Measurements from ENCODE around the gene PDGFRA. TPM values are rescaled to one million over a fixed set of nuclear protein-coding genes. Genes with fewer than 3 reads are reported as not detected.
"Not testable (repeated sequence)": the region's sequence is repeated elsewhere in the genome, so short reads cannot be mapped to it uniquely, and the experiment has no call there.

Gene PDGFRA
- total RNA-seq, 1 donor from 2014 or later, result not detected

DNA sequence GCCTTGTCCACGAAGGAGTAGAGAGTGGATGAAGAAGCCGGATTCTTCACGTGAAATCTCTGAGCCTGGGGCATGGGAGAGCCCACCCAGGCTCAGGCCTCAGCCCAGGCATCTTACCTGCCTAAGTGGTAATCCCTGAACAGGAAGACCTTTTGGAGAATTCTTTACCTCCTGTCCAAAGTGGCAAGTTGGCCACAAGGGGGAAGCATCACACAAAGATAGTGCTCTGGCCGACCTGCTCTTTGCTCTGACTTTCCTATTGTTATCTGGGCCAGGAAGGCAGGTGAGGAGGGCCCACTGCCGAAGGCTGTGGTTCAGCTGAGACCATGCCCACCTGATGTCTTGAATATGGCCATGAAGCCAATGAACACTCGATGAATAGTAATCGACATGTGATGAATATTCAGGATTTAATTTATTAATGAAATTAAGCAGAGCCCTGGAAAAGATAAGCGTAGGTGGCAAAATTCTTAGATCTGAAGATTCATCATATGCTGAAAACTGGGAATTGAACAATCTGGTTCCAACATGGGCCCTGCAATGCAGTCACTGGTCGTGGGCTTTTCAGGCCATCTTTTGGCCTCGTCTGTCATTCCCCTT lies 93.8 kb downstream of the PDGFRA start:
- DNase-seq (ENCODE audit: low spot score), result peak; percentile 31
- intact Hi-C loops (cut with micrococcal nuclease), result loop anchor here (5.0 kb wide), 1 partner anchor 999 kb away; no protein-coding TSS in a partner anchor
- H3K4me1 Mint-ChIP-seq (ENCODE audit: low read depth), result peaks cover 13% of the 10 kb centered on the region
- no peak overlapping the region for H3K27ac Mint-ChIP-seq
- H3K9me3 Mint-ChIP-seq, result no peaks in the 10 kb centered on the region
- H3K36me3 Mint-ChIP-seq (ENCODE audit: low read depth), result no peaks in the 10 kb centered on the region
- H3K27me3 Mint-ChIP-seq (ENCODE audit: low read depth), result no peaks in the 10 kb centered on the region
- no peak overlapping the region for H3K4me3 Mint-ChIP-seq (ENCODE audit: low read depth)

- Mint-ChIP-seq H3K4me3 (ENCODE audit: low read depth) (no peak overlapping the region), H3K4me1 (ENCODE audit: low read depth) (no peaks in the 10 kb centered on the region), H3K27me3 (ENCODE audit: low read depth) (peaks cover 4% of the 10 kb centered on the region), H3K36me3 (ENCODE audit: low read depth) (no peaks in the 10 kb centered on the region), H3K27ac (no peak overlapping the region), H3K9me3 (no peaks in the 10 kb centered on the region)
- DNase-seq (ENCODE audit: low spot score), result no peak
- intact Hi-C loops (cut with micrococcal nuclease), result no loop called here
These were observed 101.8 kb downstream of the PDGFRA start for GRCh38 chr4:54330896-54331295.

DNA sequence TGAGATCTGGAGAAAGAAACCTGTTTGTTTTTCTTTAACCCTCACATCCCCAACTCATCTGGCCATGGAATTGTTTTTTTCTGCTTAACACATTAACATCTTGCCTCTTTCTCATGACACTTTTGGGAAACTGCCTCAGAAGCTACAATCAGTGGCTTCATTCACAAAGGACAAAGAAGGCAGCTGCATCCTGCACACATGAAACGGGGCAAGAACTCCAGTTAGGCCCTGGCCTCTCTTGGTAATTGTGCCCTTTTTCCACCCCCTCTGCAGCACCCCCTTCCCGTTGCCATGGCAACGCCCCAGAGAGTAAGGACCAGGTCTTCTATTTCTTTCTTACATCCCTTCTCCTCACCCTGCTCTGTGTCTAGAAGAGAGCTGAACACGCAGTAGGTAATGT lies 103.4 kb downstream of the PDGFRA start:
- Mint-ChIP-seq H3K27me3 (ENCODE audit: low read depth) (peaks cover 4% of the 10 kb centered on the region), H3K27ac (no peak overlapping the region), H3K36me3 (ENCODE audit: low read depth) (no peaks in the 10 kb centered on the region), H3K4me1 (ENCODE audit: low read depth) (no peaks in the 10 kb centered on the region), H3K4me3 (ENCODE audit: low read depth) (no peak overlapping the region), H3K9me3 (no peaks in the 10 kb centered on the region)
- intact Hi-C loops (cut with micrococcal nuclease), result no loop called here
- DNase-seq (ENCODE audit: low spot score), result no peak

DNA sequence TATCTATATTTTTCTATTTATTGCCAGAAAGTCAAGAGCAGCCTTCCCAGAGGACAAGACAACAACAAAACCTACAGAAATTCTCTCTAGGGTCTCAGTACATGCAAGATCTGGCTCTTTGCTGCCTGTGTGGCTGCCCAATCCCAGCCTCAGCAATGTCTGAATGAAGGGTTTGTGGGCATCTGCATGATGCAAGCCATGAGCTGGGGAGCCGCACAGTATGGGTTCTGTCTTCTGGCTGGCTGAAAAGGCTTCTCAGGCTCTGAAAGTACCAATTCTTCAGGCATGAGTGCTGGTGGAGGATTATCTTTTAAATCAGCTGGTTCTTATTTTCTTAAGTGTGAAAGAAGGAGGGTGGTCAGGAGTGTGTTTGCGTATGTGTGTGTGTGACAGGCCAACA lies 104.6 kb downstream of the PDGFRA start:
- Mint-ChIP-seq H3K4me3 (ENCODE audit: low read depth) (no peak overlapping the region), H3K27ac (no peak overlapping the region), H3K9me3 (no peaks in the 10 kb centered on the region), H3K4me1 (ENCODE audit: low read depth) (no peaks in the 10 kb centered on the region), H3K27me3 (ENCODE audit: low read depth) (peaks cover 4% of the 10 kb centered on the region), H3K36me3 (ENCODE audit: low read depth) (no peaks in the 10 kb centered on the region)
- no peak for DNase-seq (ENCODE audit: low spot score)
- intact Hi-C loops (cut with micrococcal nuclease), result no loop called here

DNA sequence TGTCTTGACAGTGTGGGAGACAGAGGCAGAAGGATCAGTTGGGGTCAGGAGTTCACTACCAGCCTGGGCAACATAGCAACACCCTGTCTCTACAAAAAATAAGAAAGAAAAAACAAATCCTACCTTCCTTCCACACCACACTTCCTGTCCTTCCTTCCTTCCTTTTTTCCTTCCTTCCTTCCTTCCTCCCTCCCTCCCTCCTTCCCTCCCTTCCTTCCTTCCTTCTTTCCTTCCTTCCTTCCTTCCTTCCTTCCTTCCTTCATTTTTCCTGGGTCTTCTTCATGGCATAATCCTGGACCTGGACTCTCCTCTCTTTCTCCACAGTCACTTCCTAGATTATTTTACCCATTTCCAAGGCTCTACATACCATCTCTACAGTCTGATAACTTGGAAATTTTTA lies 105.7 kb downstream of the PDGFRA start:
- DNase-seq (ENCODE audit: low spot score); H3K36me3 Mint-ChIP-seq (ENCODE audit: low read depth); intact Hi-C loops (cut with micrococcal nuclease); H3K9me3 Mint-ChIP-seq; H3K27me3 Mint-ChIP-seq (ENCODE audit: low read depth); H3K4me3 Mint-ChIP-seq (ENCODE audit: low read depth); H3K27ac Mint-ChIP-seq; H3K4me1 Mint-ChIP-seq (ENCODE audit: low read depth): not testable (repeated sequence)

- peaks cover 4% of the 10 kb centered on the region for H3K27me3 Mint-ChIP-seq (ENCODE audit: low read depth)
- H3K27ac Mint-ChIP-seq, result no peak overlapping the region
- no peaks in the 10 kb centered on the region for H3K36me3 Mint-ChIP-seq (ENCODE audit: low read depth)
- no peaks in the 10 kb centered on the region for H3K4me1 Mint-ChIP-seq (ENCODE audit: low read depth)
- no peaks in the 10 kb centered on the region for H3K9me3 Mint-ChIP-seq
- intact Hi-C loops (cut with micrococcal nuclease), result no loop called here
- H3K4me3 Mint-ChIP-seq (ENCODE audit: low read depth), result no peak overlapping the region
- DNase-seq (ENCODE audit: low spot score), result no peak
These were observed 107.9 kb downstream of the PDGFRA start for GRCh38 chr4:54337009-54337408.

- H3K4me1 Mint-ChIP-seq (ENCODE audit: low read depth); intact Hi-C loops (cut with micrococcal nuclease); H3K9me3 Mint-ChIP-seq; H3K4me3 Mint-ChIP-seq (ENCODE audit: low read depth); H3K27me3 Mint-ChIP-seq (ENCODE audit: low read depth); H3K27ac Mint-ChIP-seq; H3K36me3 Mint-ChIP-seq (ENCODE audit: low read depth); DNase-seq (ENCODE audit: low spot score): not testable (repeated sequence)
These were observed 113.0 kb downstream of the PDGFRA start for GRCh38 chr4:54342067-54342466.

Other genes with a start within 250 kb of the PDGFRA start
- gene CHIC2, start 164.7 kb upstream of the PDGFRA start, total RNA-seq, result 18.8 and 22.5 TPM in 2 replicates
- not detected in 2 replicates for gene GSX2, start 129.1 kb upstream of the PDGFRA start, total RNA-seq